Spleen (tissue), 11 donors: Measurements from ENCODE around the gene ATP5F1D. TPM values are rescaled to one million over a fixed set of nuclear protein-coding genes. Genes with fewer than 3 reads are reported as not detected.
A peak's percentile ranks its signal among the peaks of the same experiment; 100 is the strongest.

Source experiments
- DNase-seq: peaks from one replicate; pipeline ENCODE4 v3.0.0-alpha.2; 2020
- H3K27ac ChIP-seq, 8 donors: fragments of 200-600 bp; sonication (generic) in 7 of 8; 1 replicate in 4 of 8; 2 replicates in 4 of 8; pipeline versions ENCODE4 v1.5.0 to v1.8.0; 2016 to 2021; ENCODE audit warnings: inconsistent platforms in 4 of 8, mild to moderate bottlenecking in 4 of 8, moderate library complexity in 1 of 8
- H3K27me3 ChIP-seq, 7 donors: fragments of 200-600 bp; sonication (generic) in 6 of 7; replicated peaks in 1 of 7; 1 replicate in 4 of 7; 2 replicates in 3 of 7; pipeline versions ENCODE4 v1.5.0 to v1.8.0; 2016 to 2021; ENCODE audit warnings: inconsistent platforms in 3 of 7, mild to moderate bottlenecking in 1 of 7
- H3K36me3 ChIP-seq, 6 donors: fragments of 200-600 bp; sonication (generic) in 5 of 6; 1 replicate in 4 of 6; 2 replicates in 2 of 6; pipeline versions ENCODE4 v1.5.0 to v1.8.0; 2016 to 2021; ENCODE audit warnings: inconsistent platforms in 2 of 6
- H3K4me1 ChIP-seq, 6 donors: fragments of 200-600 bp; sonication (generic) in 5 of 6; 1 replicate in 3 of 6; 2 replicates in 3 of 6; pipeline versions ENCODE4 v1.5.0 to v1.8.0; 2016 to 2021; ENCODE audit warnings: inconsistent platforms in 3 of 6
- H3K4me3 ChIP-seq, 8 donors: fragments of 200-600 bp; sonication (generic) in 7 of 8; 1 replicate in 4 of 8; 2 replicates in 4 of 8; pipeline versions ENCODE4 v1.5.0 to v1.8.0; 2016 to 2021; ENCODE audit warnings: inconsistent platforms in 4 of 8, mild to moderate bottlenecking in 4 of 8, moderate library complexity in 2 of 8
- H3K9me3 ChIP-seq, 8 donors: fragments of 200-600 bp; sonication (generic) in 7 of 8; 1 replicate in 4 of 8; 2 replicates in 4 of 8; pipeline versions ENCODE4 v1.5.0 to v1.8.0; 2016 to 2021; ENCODE audit warnings: inconsistent platforms in 4 of 8
- CTCF ChIP-seq, 11 experiments: fragments of 200-600 bp in 7 of 11; fragments of 450-650 bp in 4 of 11; sonication (generic) in 4 of 11; IDR thresholded peaks in 8 of 11; conservative IDR thresholded peaks in 3 of 11; 1 replicate in 7 of 11; 2 replicates in 4 of 11; pipeline versions ENCODE4 v1.4.0 to v1.8.0; 2016 to 2021; ENCODE audit warnings: antibody characterized with exemption in 11 of 11, inconsistent platforms in 4 of 11, mild to moderate bottlenecking in 1 of 11
- POLR2A ChIP-seq, 3 donors: fragments of 450-650 bp; IDR thresholded peaks; one replicate each; pipeline ENCODE4 v1.5.1; 2017; ENCODE audit warnings: antibody characterized with exemption in 3 of 3, mild to moderate bottlenecking in 1 of 3
- POLR2AphosphoS5 ChIP-seq, 3 donors: sonication (generic); formaldehyde crosslinking; IDR thresholded peaks; one replicate each; pipeline ENCODE4 v1.5.1; 2017; ENCODE audit warnings: antibody characterized with exemption in 3 of 3
- WGBS, 5 donors: extraction: QIAGEN DNeasy Blood & Tissue Kit in 3 of 5; methylation state at CpG; one replicate each; pipeline versions ENCODE4 v1.1.5 to v1.1.7; 2013 to 2018; 5-methylcytosine and 5-hydroxymethylcytosine counted together
- intact Hi-C: fragments of 100-400 bp; cut with DNase I; formaldehyde crosslinking; loops from one replicate; pipeline ENCODE4 v1.15.0; 2023; ENCODE audit warnings: low total_unique reads
- polyA plus RNA-seq, 3 donors: library from polyadenylated mRNA; stranded (reverse); fragments of 200-250 nt; gene quantifications; one replicate each; pipeline ENCODE4 v1.2.1, GENCODE V29; 2013
- total RNA-seq, 7 donors: library from RNA; depleted of rRNA in 3 of 7; stranded (reverse); fragments of >200 nt in 3 of 7; fragmentation: NEBNext Ultra II Directional in 4 of 7; extraction: Animal tissue kit (Norgen Biotek cat#: 25700) in 4 of 7; gene quantifications; one replicate each; pipeline versions ENCODE4 v1.1.0 to v1.2.1, GENCODE V29; 2016 to 2021
- donor health status: healthy with polysubstance abuse.
- donor health status: DM: no; HTN: no; CAD: no; lungs with moderate emphysema.
- donor health status: DM: no; HTN: no; CAD: no.
- donor health status: Bipolar disorder and iron deficiency.
- donor health status: healthy.
- donor health status: DM: no; HTN: no; CAD: no.
- donor health status: DM: yes; HTN: yes; CAD: no.

ATP5F1D gene
- total and polyA plus RNA-seq, 10 donors = 49.1 to 166 (median 121) TPM

GRCh38 chr19:1286487-1287353 is 45.2 kb downstream of the ATP5F1D start:
- H3K27ac ChIP-seq = no peak overlapping the region
- H3K4me3 ChIP-seq = peak overlapping the region in 1 of 8 donors; percentile 58
- peaks cover 0 to 49% (median 30%) of the 10 kb centered on the region in 6 donors for H3K4me1 ChIP-seq
- no peak for TF ChIP-seq POLR2A (IDR thresholded peaks at IDR 0.05)
- TF ChIP-seq CTCF (IDR thresholded peaks at IDR 0.05 in 8 of 11, conservative IDR thresholded peaks at IDR 0.05 in 3 of 11) = no peak
- no peak for TF ChIP-seq POLR2AphosphoS5 (IDR thresholded peaks at IDR 0.05)
- 33 to 49% (median 37%) methylated on average over 22 to 38 of the region's 38 CpGs for WGBS, 5 donors
- intact Hi-C loops = loop anchor here (10.0 kb wide), 1 partner anchor 88 kb away; no protein-coding TSS in a partner anchor
- H3K9me3 ChIP-seq = no peaks in the 10 kb centered on the region
- no peak for DNase-seq
- peaks cover 4 to 90% (median 84%) of the 10 kb centered on the region in 7 donors for H3K27me3 ChIP-seq
- H3K36me3 ChIP-seq = no peaks in the 10 kb centered on the region

- DNase-seq = no peak
- H3K27ac ChIP-seq = no peak overlapping the region
- intact Hi-C loops = loop anchor here (10.0 kb wide), 1 partner anchor 87 kb away; no protein-coding TSS in a partner anchor
- H3K4me1 ChIP-seq = peaks cover 0 to 57% (median 30%) of the 10 kb centered on the region in 6 donors
- no peaks in the 10 kb centered on the region for H3K9me3 ChIP-seq
- H3K36me3 ChIP-seq = no peaks in the 10 kb centered on the region
- WGBS, 5 donors = 19 to 35% (median 22%) methylated on average over 20 to 55 of the region's 55 CpGs
- H3K27me3 ChIP-seq = peaks cover 4 to 98% (median 91%) of the 10 kb centered on the region in 7 donors
- TF ChIP-seq POLR2A (IDR thresholded peaks at IDR 0.05) (no peak), POLR2AphosphoS5 (IDR thresholded peaks at IDR 0.05) (no peak), CTCF (IDR thresholded peaks at IDR 0.05 in 8 of 11, conservative IDR thresholded peaks at IDR 0.05 in 3 of 11) (no peak)
- H3K4me3 ChIP-seq = no peak overlapping the region
These were observed 46.0 kb downstream of the ATP5F1D start for GRCh38 chr19:1287354-1288225.

- intact Hi-C loops = loop anchor here (10.0 kb wide), 1 partner anchor 87 kb away; no protein-coding TSS in a partner anchor
- Histone ChIP-seq H3K27ac (no peak overlapping the region), H3K4me3 (no peak overlapping the region), H3K27me3 (peaks cover 4 to 98% (median 92%) of the 10 kb centered on the region in 7 donors), H3K36me3 (no peaks in the 10 kb centered on the region), H3K9me3 (no peaks in the 10 kb centered on the region), H3K4me1 (peaks cover 0 to 53% (median 27%) of the 10 kb centered on the region in 6 donors)
- DNase-seq = no peak
- 84 to 90% (median 89%) methylated on average over 15 to 18 of the region's 18 CpGs for WGBS, 5 donors
- TF ChIP-seq POLR2A (IDR thresholded peaks at IDR 0.05) (no peak), POLR2AphosphoS5 (IDR thresholded peaks at IDR 0.05) (no peak), CTCF (IDR thresholded peaks at IDR 0.05 in 8 of 11, conservative IDR thresholded peaks at IDR 0.05 in 3 of 11) (no peak)
These were observed 46.7 kb downstream of the ATP5F1D start for GRCh38 chr19:1288226-1288612.
